Vagina (tissue), 2 donors: Measurements from ENCODE around the gene IMMP2L. TPM values are rescaled to one million over a fixed set of nuclear protein-coding genes. Genes with fewer than 3 reads are reported as not detected.

Experiments used
- DNase-seq, 2 donors: peaks; one replicate each; pipeline ENCODE4 v3.0.0-alpha.2; 2017; ENCODE audit errors: extremely low spot score in 2 of 2
- H3K27ac ChIP-seq: fragments of 200-600 bp; sonication (generic); one replicate; pipeline ENCODE4 v1.5.1; 2019
- H3K27me3 ChIP-seq: fragments of 200-600 bp; sonication (generic); one replicate; pipeline ENCODE4 v1.5.1; 2019
- H3K36me3 ChIP-seq, 2 donors: fragments of 200-600 bp; sonication (generic); one replicate each; pipeline ENCODE4 v1.5.1; 2017 to 2019
- H3K4me1 ChIP-seq: fragments of 200-600 bp; sonication (generic); one replicate; pipeline ENCODE4 v1.5.1; 2019
- H3K4me3 ChIP-seq, 2 donors: fragments of 200-600 bp; sonication (generic); 1 replicate in 1 of 2; 2 replicates in 1 of 2; pipeline ENCODE4 v1.5.1; 2016 to 2019
- H3K9me3 ChIP-seq: fragments of 200-600 bp; sonication (generic); one replicate; pipeline ENCODE4 v1.5.1; 2019
- CTCF ChIP-seq, 3 experiments: fragments of 450-650 bp in 2 of 3; fragments of 200-600 bp in 1 of 3; sonication (generic) in 1 of 3; IDR thresholded peaks; one replicate each; pipeline ENCODE4 v1.5.1; 2017 to 2019; ENCODE audit warnings: antibody characterized with exemption in 3 of 3, mild to moderate bottlenecking in 2 of 3, moderate library complexity in 2 of 3
- POLR2A ChIP-seq, 2 donors: fragments of 450-650 bp; IDR thresholded peaks; one replicate each; pipeline ENCODE4 v1.6.1; 2017; ENCODE audit warnings: antibody characterized with exemption in 2 of 2, mild to moderate bottlenecking in 2 of 2, moderate library complexity in 2 of 2
- POLR2AphosphoS5 ChIP-seq, 2 donors: sonication (generic); formaldehyde crosslinking; IDR thresholded peaks; one replicate each; pipeline ENCODE4 v1.9.0; 2017; ENCODE audit warnings: antibody characterized with exemption in 2 of 2, mild to moderate bottlenecking in 2 of 2, low read depth in 1 of 2; ENCODE audit not compliant: insufficient read depth in 1 of 2
- intact Hi-C: fragments of 100-400 bp; cut with DNase I; formaldehyde crosslinking; loops from one replicate; pipeline ENCODE4 v1.15.1; 2023
- total RNA-seq: library from RNA; depleted of rRNA; stranded (reverse); fragments of >200 nt; gene quantifications from one replicate; pipeline ENCODE4 v1.2.3, GENCODE V29; 2016

The IMMP2L gene
- total RNA-seq, 1 donor from 2014 or later = 13.3 TPM

GRCh38 chr7:111352319-111352718, 210.0 kb downstream of the IMMP2L start:
- H3K4me3 ChIP-seq = no peak overlapping the region
- DNase-seq = no peak
- no peaks in the 10 kb centered on the region for H3K4me1 ChIP-seq
- intact Hi-C loops = no loop called here
- no peak overlapping the region for H3K27ac ChIP-seq
- H3K9me3 ChIP-seq = no peaks in the 10 kb centered on the region
- H3K27me3 ChIP-seq = no peaks in the 10 kb centered on the region
- TF ChIP-seq POLR2A (IDR thresholded peaks at IDR 0.05) (no peak), POLR2AphosphoS5 (IDR thresholded peaks at IDR 0.05; ENCODE audit: insufficient read depth in 1 of 2, low read depth in 1 of 2) (no peak)
- no peaks in the 10 kb centered on the region for H3K36me3 ChIP-seq

- Histone ChIP-seq H3K9me3 (peaks cover 8% of the 10 kb centered on the region), H3K36me3 (no peaks in the 10 kb centered on the region), H3K4me1 (no peaks in the 10 kb centered on the region), H3K27ac (no peak overlapping the region), H3K4me3 (no peak overlapping the region), H3K27me3 (no peaks in the 10 kb centered on the region)
- intact Hi-C loops = no loop called here
- TF ChIP-seq CTCF (IDR thresholded peaks at IDR 0.05) (no peak), POLR2A (IDR thresholded peaks at IDR 0.05) (no peak), POLR2AphosphoS5 (IDR thresholded peaks at IDR 0.05; ENCODE audit: insufficient read depth in 1 of 2, low read depth in 1 of 2) (no peak)
- DNase-seq = no peak
Observed at GRCh38 chr7:111346219-111346618, 216.1 kb downstream of the IMMP2L start.

GRCh38 chr7:111343017-111343416, 219.3 kb downstream of the IMMP2L start:
- H3K4me3 ChIP-seq = no peak overlapping the region
- H3K36me3 ChIP-seq = no peaks in the 10 kb centered on the region
- H3K27me3 ChIP-seq = no peaks in the 10 kb centered on the region
- H3K4me1 ChIP-seq = no peaks in the 10 kb centered on the region
- peaks cover 8% of the 10 kb centered on the region for H3K9me3 ChIP-seq
- no peak for TF ChIP-seq POLR2A (IDR thresholded peaks at IDR 0.05)
- no peak for TF ChIP-seq CTCF (IDR thresholded peaks at IDR 0.05)
- TF ChIP-seq POLR2AphosphoS5 (IDR thresholded peaks at IDR 0.05; ENCODE audit: insufficient read depth in 1 of 2, low read depth in 1 of 2) = no peak
- no peak for DNase-seq
- intact Hi-C loops = no loop called here
- H3K27ac ChIP-seq = no peak overlapping the region

GRCh38 chr7:111339006-111339405, 223.3 kb downstream of the IMMP2L start:
- Histone ChIP-seq H3K4me1 (no peaks in the 10 kb centered on the region), H3K9me3 (peaks cover 8% of the 10 kb centered on the region), H3K27ac (no peak overlapping the region), H3K36me3 (no peaks in the 10 kb centered on the region), H3K4me3 (no peak overlapping the region), H3K27me3 (no peaks in the 10 kb centered on the region)
- TF ChIP-seq CTCF (IDR thresholded peaks at IDR 0.05) (no peak), POLR2A (IDR thresholded peaks at IDR 0.05) (no peak), POLR2AphosphoS5 (IDR thresholded peaks at IDR 0.05; ENCODE audit: insufficient read depth in 1 of 2, low read depth in 1 of 2) (no peak)
- no peak for DNase-seq
- intact Hi-C loops = no loop called here

GRCh38 chr7:111333010-111333409, 229.3 kb downstream of the IMMP2L start:
- Histone ChIP-seq H3K4me1 (no peaks in the 10 kb centered on the region), H3K27ac (no peak overlapping the region), H3K27me3 (no peaks in the 10 kb centered on the region), H3K36me3 (no peaks in the 10 kb centered on the region), H3K4me3 (no peak overlapping the region), H3K9me3 (no peaks in the 10 kb centered on the region)
- intact Hi-C loops = no loop called here
- no peak for TF ChIP-seq POLR2AphosphoS5 (IDR thresholded peaks at IDR 0.05; ENCODE audit: insufficient read depth in 1 of 2, low read depth in 1 of 2)
- no peak for TF ChIP-seq POLR2A (IDR thresholded peaks at IDR 0.05)
- no peak for TF ChIP-seq CTCF (IDR thresholded peaks at IDR 0.05)
- no peak for DNase-seq

GRCh38 chr7:111330235-111330523, 232.1 kb downstream of the IMMP2L start:
- no peaks in the 10 kb centered on the region for H3K27me3 ChIP-seq
- H3K4me1 ChIP-seq = no peaks in the 10 kb centered on the region
- intact Hi-C loops = no loop called here

More at GRCh38 chr7:111330235-111330523, 232.1 kb downstream of the IMMP2L start:
- Histone ChIP-seq H3K9me3 (no peaks in the 10 kb centered on the region), H3K36me3 (no peaks in the 10 kb centered on the region), H3K4me3 (no peak overlapping the region), H3K27ac (no peak overlapping the region)
- TF ChIP-seq POLR2A (IDR thresholded peaks at IDR 0.05) = no peak
- TF ChIP-seq POLR2AphosphoS5 (IDR thresholded peaks at IDR 0.05; ENCODE audit: insufficient read depth in 1 of 2, low read depth in 1 of 2) = no peak
- TF ChIP-seq CTCF (IDR thresholded peaks at IDR 0.05) = no peak
- no peak for DNase-seq
